Measurements from ENCODE around the gene ARHGAP30.
A peak's percentile ranks its signal among the peaks of the same experiment; 100 is the strongest.
"Not testable (repeated sequence)": the region's sequence is repeated elsewhere in the genome, so short reads cannot be mapped to it uniquely, and the experiment has no call there.

ARHGAP30 gene

DNA sequence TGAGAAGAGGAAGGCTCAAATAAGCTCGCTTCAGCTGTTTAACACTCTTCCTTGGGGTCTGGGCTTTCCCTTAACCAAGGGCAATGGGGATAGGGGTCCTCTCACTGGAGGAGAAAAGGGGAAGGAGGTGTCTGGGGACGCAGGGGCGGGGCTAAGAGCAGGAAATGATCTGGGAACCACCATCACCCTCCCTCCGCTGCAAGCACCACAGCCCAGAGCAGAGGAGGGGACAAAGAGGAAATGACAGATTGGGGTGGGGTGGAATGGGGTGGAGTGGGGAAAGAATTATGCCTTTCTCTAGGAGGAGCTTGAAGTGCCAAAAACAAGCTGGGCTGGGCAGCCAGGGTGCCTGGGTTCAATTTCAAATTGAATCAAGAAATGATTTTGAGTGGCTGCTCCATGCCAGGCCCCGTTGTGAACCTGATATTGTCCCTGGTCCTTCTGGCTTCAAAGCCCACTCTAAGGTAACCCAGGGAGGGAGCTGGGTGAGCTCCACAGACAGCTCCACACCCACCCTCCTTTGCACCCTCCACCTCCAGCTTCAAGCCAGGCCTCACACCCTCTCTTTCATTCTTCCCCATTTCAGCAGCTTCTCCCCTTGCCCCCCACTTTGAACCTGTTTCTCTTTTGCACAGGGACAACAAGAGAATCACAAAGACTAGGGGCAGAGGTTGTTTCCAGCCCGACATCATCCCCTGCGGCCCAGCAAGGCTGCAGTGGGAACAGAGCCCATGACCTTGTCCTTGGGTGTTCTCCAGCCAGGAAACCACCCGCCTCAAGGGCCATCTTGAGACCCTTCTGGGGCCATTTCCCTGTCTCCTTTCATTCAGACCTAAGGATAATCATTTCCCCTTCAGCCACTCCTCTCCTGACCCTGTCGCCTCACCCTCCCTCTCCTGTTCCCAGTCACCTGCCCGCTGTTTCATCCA is 1.1 kb downstream of the ARHGAP30 start:
- DNase-seq, result peak; percentile 89

DNA sequence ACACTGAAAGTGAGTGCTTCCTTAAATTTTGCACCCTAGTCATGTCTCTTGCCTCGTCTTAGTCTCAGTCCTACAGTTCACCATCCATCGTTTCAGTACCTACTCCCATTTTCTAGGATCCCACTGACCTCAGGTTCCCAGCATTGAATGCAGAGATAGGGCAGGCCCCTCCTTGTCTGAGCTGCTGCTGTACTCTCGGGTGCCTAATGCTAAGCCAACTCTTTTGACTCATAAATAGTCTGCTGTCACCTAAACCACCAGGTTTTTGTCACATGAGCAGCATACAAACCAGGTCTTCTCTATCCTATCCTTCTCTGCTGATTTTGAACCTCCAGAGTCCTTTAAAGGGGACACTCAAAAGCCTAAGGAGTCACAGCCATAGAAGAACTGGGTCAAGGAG is 3.0 kb downstream of the ARHGAP30 start:
- no peak for DNase-seq

DNA sequence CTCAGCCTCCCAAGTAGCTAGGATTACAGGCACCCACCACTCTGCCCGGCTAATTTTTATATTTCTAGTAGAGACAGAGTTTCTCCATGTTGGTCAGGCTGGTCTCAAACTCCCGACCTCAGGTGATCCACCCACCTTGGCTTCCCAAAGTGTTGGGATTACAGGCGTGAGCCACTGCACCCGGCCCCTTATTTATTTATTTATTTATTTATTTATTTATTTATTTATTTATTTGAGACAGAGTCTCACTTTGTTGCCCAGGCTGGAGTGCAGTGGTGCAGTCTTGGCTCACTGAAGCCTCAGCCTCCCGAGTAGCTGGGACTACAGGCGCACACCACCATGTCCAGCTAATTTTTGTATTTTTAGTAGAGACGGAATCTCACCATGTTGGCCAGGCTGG is 4.0 kb downstream of the ARHGAP30 start:
- not testable (repeated sequence) for DNase-seq

DNA sequence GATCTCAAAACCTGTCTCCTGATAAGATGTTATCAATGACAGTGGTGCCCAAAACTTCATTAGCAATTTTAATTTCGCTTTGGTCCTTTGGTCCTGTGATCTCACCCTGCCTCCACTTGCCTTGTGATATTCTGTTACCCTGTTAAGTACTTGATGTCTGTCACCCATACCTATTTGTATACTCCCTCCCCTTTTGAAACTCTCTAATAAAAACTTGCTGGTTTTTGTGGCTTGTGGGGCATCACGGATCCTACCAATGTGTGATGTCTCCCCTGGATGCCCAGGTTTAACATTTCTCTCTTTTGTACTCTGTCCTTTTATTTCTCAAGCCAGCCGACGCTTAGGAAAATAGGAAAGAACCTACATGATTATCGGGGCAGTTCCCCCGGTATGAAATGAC is 5.8 kb downstream of the ARHGAP30 start:
- DNase-seq, result not testable (repeated sequence)

DNA sequence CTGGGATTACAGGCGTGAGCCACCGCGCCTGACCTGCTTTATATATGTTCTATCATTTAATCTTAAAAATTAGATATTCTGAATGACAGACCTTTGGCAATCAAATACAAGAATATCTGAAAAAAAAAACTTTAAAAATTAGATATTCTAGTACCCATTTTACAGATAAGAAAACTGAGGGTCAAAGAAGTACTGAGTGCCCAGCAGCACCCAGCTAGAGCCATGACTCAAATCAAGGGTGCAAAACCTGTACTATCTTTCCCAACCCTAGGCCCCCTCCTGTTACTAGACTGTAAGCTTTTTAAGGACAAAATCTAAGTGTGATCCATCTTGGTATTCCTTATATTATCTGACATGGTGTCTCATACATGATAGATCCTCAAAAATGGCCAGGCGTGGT is 8.3 kb downstream of the ARHGAP30 start:
- no peak for DNase-seq

DNA sequence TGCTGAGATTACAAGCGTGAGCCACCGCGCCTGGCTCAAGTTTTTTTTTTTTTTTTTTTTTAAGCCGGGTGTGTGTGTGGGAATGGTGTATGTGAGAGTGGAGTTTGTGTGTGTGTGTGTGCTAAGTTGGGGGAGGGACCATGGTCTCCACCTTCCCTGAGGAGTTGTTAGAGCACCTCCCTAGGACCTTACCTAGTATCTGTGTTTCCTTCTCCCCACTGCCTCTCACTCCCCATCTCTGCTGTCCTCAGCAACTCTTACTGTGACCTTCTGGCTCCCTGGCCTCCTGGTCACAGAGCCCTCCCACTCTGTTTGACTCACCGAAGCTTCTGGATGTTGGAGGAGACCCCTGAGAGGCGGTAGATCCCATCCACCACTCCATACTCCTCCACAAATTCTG is 10.4 kb downstream of the ARHGAP30 start:
- no peak for DNase-seq

DNA sequence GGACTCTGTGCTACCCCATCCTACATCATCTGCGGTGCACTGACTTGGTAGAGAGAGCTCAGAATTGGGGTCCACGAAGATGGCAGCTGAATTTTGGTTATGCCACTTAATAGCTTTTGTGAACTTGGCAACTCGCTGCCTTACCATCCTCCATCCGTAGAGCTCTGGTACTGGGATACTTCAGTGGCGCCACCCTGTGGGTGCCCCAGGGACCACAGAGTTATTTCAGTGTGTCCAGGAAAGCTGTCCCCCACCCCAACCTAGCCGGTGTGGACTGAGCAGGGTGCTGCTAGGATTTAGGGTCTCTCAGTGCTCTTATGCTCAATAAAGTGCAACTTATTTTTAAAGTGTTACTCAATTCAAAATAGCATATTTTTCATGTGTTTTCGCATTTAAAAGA is 14.9 kb downstream of the ARHGAP30 start:
- no peak for DNase-seq

DNA sequence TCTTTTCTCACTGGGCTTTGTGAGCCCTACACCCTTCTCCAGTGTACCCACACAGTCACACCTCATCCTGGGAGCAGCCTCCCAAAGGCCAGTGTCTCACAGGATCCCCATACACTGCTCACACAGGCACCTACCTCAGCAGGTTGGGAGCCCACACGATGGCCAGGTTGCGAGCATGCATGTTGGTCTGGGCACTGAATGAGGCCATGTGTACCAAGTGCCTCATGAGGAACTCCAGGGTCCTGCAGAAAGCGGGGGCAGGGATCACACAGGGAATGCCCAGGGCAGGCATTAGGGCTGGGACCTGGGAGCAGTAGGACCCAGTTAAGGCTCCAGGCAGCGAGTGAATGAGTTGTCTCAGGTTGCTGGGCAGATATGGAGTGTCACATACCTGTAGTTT is 15.5 kb downstream of the ARHGAP30 start:
- DNase-seq, result no peak

DNA sequence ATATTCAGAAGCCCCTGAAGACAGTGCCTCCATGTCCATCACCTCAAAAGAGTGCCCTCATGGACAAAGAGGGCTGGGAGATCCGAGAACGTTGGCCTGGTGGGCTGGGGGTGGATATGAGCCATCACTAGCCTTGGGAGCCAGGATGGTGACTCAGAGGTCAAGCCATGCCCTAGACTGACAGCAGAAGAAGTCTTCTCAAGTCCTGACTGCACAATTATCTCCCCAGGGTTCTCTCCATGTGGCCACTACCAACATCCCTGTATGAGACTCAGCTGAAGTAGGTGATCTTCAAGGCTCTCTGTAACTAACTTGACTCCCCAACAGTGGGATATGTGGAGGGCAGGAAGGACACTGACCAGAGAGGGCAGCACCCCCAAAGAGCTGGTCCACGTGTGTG is 16.8 kb downstream of the ARHGAP30 start:
- DNase-seq, result no peak

DNA sequence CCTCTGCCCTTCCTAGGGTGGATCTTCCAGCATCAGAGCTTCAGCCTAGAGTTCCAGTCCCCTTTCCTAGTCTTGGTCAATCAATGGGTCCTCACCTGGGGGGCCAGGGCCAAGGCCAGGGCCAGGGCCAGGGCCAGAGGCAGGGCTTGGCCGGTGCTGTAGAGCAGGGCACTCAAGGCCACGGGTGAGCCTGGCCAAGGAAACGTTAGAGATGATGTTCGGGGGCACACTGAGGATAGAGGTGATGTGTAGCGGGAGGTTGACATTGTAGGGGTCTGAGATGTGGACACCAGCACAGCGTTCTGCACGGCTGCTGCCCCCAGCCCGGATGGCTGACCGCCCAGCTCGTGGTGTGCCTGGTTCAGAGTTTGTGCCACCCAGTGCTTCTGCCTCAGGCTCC is 18.5 kb downstream of the ARHGAP30 start:
- DNase-seq, result no peak

DNA sequence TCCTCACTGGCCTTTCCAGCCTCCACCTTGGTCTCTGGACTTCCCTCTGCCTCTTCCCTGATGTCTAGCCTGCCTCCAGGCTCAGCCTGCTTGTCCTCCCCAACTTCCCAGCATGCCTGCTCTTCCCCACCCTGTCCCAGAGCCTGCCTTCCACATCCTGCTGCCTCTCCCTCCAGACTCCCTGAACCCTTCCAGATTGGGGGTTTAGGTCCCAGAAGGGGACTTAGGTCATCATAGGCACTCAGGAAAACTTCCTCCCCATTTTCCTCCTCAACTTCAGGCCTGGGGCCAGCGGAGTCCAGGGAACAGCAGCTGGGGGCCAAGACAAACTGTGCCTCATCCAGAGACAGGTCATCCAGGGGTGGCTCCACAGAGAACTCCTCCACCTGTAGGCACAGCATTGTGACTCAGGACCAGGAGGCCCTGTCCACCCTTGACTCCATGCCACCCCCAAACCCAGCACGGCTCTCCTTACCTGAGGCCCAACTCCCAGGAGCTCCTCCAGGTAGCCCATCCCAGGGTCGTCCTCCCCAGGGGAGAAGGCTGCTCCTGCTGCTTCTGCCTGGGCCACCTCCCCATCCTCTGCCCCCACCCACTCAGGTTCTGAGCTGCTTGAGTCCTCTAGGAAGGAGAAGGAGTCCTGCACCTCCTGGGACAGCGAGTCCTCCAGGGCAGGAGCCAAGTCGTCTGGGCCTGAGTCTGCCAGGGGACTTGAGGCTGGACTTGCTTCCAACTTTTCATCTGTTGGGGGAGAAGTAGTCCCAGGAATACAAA is 20.6 kb downstream of the ARHGAP30 start:
- no peak for DNase-seq

DNA sequence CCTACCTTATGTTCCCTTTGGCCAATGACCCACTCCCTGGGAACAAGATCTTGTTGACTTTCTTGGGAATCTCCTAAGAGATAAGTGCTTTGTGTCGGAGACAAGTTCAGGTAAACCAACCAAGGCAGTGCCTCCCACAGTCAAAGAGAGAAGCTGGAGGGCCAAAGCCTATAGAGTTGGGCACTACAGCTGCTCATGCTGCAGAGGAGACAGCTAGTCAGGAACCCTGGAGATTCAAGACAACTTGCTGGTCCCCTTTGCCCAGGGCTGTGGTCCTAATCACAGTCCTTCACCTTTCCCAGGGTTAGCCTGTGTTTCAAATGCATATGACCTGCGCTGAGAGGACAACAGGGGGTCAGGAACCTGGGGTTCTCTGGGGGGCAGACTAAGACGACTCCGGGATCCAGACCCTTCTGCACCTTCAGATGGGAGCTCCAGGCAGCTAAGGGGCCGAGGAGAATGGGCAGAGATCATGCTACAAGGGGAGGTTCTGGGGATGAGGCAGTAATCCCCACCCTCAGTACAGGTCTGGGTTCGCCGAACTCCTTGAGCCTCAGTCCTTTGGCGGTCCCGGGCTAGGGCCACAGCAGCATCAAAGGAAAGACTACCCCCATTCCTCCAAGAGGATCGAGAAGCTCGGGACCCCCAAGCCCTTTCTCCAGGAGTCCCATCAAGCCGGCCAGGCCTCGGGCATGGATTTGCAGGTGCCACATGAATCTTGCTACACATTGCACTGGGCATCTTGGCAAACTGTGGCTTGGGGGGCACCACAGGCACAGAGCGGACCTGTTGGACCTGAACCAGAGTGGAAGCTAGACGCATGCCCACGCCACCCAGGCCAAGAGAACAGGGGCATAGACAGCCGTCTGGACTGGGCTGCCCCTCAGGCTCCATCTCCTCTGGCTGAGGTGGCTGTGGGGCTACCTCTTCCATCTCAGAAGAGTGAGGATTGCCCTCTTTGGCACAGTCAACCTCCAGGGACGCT is 22.0 kb downstream of the ARHGAP30 start:
- DNase-seq, result no peak

DNA sequence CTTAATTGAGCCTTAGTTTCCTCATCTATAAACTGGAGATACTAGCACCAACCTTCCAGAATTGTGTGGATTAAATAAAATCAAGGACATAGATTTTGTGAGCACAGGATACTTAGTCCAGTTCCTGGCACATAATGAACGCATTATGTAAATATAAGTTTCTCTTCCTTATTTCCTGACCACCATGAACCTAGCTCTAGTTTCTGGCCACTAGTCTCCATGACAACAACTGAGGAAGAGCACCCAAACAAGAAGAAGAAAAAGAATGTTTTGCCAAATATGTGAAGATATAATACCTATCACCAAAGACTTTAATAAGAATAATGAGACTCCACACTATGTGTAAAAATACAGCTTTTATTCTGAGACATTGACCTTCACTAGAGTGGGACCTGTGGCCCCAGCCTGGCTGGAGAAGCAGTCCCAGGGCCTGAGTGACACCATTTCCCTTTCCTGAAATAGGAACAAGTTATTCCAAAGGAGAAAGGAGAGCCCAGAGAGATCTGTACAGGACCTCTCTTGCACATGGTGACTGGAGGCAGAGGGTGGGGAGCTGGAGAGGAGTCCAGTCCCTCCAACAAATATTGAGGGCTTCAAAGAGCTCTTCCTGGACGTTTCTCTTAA is 23.0 kb downstream of the ARHGAP30 start:
- peak; percentile 22 for DNase-seq

DNA sequence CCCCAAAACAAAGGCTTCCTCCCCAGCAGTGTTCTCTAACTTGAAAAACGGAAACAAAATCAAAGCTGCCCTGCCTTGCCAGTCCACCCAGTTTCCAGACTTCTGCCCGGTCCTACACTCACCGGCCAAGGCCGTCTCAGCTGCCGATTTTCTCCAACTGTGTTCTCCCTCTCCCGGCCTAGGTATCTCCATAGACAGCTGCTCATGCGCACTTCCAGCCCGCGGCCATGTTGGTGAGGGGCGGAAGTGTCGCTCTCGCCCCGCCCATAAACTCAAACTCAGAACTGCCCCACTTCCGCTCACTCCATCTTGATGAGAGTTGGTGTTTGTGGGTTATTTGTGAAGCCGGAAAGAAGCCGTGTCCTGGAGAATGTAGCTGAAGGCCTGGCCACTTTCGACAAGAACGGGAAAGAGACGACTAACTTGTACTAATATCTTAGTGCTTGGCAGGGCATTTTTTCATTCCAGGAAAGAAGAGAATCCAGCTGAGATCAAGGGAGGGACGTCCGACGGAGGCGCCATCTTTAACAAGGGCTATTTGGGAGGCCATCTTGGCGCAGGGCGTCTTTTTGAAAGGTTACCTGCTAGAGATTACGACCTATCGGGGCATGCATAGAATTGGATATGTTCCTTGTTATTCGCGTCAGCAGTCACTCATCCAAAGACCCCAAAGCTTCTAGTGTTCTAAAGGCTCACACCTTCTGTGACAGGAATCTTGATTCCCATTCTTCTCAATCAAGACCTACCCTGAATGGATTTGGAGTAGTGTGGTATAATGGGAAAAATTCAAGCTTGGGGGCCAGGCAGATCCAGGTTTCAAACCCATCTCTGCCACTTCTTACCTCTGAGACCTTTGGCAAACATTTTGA is 23.7 kb downstream of the ARHGAP30 start, which contains the start of gene USF1:
Gene USF1, minus strand, starts transcription at position 242 of the 869 bp plus-strand sequence. CDS start 2,702 bp downstream, outside the sequence.
- peak; percentile 78 for DNase-seq

DNA sequence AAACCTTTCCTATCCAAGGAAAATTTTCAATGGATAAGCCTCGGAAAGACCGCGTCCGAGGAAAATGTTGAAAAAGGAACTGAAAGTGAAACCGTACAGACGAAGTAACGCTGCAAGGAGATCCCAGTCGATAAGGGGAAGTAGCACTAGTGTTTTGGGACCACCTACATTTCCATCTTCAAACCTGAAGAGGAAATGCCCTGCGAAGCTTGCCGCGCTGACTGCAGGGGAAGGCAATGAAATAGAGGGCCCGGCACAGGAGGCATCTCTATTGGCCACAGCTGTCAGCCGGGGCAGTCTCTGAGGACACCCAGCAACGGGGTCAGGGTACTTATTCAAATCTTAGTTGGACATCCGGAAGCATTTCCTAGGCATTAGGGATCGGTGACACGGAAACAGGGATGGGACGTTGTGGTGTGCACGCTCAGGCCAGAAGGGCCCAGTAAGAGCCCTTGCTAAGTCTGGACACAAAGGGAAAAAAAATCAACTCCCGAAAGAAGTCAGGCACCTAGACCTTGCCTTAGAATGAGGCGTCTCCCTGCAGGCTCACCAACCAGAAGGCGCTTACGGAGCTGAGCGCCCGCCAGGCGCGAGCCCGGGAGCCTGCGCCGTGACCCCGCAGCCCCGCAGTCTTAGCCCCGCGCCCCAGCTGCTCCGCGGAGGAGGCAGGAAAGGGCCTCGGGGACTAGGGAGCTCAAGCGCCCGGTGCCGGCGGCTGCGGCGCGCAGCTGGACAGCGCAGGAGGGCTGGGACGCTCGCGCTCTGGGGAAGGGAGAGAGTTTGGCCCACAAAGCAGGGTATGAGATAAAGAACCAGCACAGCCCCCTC is 24.6 kb downstream of the ARHGAP30 start:
- DNase-seq, result peak; percentile 77

DNA sequence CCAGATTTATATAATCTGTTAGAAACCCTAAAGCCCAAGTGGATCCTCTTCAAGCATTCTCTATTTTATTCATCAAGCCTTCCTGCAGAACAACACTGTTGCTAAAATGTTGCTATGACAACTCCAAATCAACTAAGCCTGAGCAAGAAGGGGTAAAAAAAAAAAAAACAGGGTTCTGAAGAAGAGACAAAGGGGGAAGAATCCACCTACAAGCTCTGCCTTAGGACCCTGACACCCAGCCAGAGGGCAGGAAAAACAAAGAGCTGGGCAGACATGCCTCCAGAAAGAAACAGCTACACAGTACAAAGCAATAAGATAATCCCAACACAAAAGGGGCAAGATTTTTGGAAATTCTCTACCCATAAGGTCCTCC is 25.2 kb downstream of the ARHGAP30 start:
- DNase-seq, result no peak

DNA sequence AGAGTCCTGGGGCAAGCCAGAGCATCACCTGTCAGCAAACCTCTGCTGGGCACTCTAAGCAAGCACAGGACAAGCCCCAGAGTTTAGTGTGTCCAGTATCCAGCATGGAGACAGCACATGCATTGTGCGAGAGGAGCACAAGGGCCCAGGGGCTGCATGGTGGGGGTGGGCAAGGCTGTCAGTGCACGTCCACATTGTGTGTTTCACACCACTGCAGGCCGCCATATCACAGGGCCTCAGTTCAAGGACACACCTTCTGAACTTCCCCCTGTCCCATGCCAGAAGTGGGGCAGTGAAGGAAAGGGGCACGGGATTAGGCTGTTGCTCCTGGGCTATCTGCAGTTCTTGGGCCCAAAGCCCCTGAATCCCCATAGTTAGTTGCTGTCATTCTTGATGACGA is 30.1 kb downstream of the ARHGAP30 start:
- no peak for DNase-seq

DNA sequence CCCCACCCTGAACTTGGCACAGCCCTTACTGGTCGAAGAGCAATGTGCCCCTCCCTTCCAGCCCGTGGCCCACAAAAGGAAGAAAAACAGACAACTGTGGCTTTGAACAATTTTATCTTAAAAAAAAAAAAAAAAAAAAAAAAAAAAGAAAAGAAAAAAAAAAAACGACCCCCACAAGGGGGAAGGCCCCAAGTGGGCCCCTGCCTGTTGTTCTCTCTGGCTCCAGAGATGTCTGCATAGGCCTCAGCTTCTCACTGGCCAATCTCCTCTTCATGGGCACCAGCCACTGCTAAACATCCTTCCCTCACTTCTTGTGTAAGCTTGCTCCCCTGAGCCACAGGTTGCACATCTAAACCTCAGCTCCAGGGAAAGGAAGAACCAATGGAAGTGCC is 30.5 kb downstream of the ARHGAP30 start:
- no peak for DNase-seq

DNA sequence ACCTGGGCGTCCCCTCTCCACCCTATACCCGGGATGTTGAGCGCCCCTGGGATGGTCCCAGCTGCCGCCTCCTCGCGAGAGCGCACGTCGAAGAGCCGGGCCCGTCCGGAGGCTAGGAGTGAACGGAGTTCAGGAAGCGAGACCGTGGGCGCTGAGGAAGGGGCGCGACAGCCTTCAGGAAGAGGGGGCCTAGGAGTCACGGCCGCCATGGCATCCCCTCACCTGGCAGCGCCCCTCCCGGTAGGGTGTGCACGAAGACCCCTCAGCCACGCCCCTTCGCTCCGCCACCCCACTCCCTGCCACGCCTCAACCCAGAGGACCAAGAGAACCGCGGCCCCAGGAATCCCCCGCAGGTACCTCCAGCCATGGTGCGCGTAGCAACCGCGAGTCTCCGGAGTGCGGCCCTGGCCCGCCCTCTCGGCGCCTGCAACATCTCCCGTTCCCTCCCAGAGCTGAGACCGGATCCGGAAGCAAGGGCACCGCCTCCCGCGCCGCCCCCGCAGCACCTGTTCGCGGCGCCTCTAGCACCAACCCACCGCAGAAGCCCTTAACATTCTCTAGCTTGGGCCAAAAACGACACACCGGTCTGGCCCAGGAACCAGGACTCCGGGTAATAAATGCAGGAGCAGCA is 31.1 kb downstream of the ARHGAP30 start, which contains the start of gene TSTD1:
Gene TSTD1, minus strand, starts transcription at position 442 of the 631 bp plus-strand sequence. Its CDS starts 75 bp downstream, at position 367.
- DNase-seq, result no peak
